Spleen (tissue), 11 donors: ENCODE results near the gene BID. TPM values are rescaled to one million over a fixed set of nuclear protein-coding genes. Genes with fewer than 3 reads are reported as not detected.

ENCODE experiments used
- DNase-seq: peaks from one replicate; pipeline ENCODE4 v3.0.0-alpha.2; 2020
- H3K27ac ChIP-seq, 8 donors: fragments of 200-600 bp; sonication (generic) in 7 of 8; 1 replicate in 4 of 8; 2 replicates in 4 of 8; pipeline versions ENCODE4 v1.5.0 to v1.8.0; 2016 to 2021; ENCODE audit warnings: inconsistent platforms in 4 of 8, mild to moderate bottlenecking in 4 of 8, moderate library complexity in 1 of 8
- H3K27me3 ChIP-seq, 7 donors: fragments of 200-600 bp; sonication (generic) in 6 of 7; replicated peaks in 1 of 7; 1 replicate in 4 of 7; 2 replicates in 3 of 7; pipeline versions ENCODE4 v1.5.0 to v1.8.0; 2016 to 2021; ENCODE audit warnings: inconsistent platforms in 3 of 7, mild to moderate bottlenecking in 1 of 7
- H3K36me3 ChIP-seq, 6 donors: fragments of 200-600 bp; sonication (generic) in 5 of 6; 1 replicate in 4 of 6; 2 replicates in 2 of 6; pipeline versions ENCODE4 v1.5.0 to v1.8.0; 2016 to 2021; ENCODE audit warnings: inconsistent platforms in 2 of 6
- H3K4me1 ChIP-seq, 6 donors: fragments of 200-600 bp; sonication (generic) in 5 of 6; 1 replicate in 3 of 6; 2 replicates in 3 of 6; pipeline versions ENCODE4 v1.5.0 to v1.8.0; 2016 to 2021; ENCODE audit warnings: inconsistent platforms in 3 of 6
- H3K4me3 ChIP-seq, 8 donors: fragments of 200-600 bp; sonication (generic) in 7 of 8; 1 replicate in 4 of 8; 2 replicates in 4 of 8; pipeline versions ENCODE4 v1.5.0 to v1.8.0; 2016 to 2021; ENCODE audit warnings: inconsistent platforms in 4 of 8, mild to moderate bottlenecking in 4 of 8, moderate library complexity in 2 of 8
- H3K9me3 ChIP-seq, 8 donors: fragments of 200-600 bp; sonication (generic) in 7 of 8; 1 replicate in 4 of 8; 2 replicates in 4 of 8; pipeline versions ENCODE4 v1.5.0 to v1.8.0; 2016 to 2021; ENCODE audit warnings: inconsistent platforms in 4 of 8
- CTCF ChIP-seq, 11 experiments: fragments of 200-600 bp in 7 of 11; fragments of 450-650 bp in 4 of 11; sonication (generic) in 4 of 11; IDR thresholded peaks in 8 of 11; conservative IDR thresholded peaks in 3 of 11; 1 replicate in 7 of 11; 2 replicates in 4 of 11; pipeline versions ENCODE4 v1.4.0 to v1.8.0; 2016 to 2021; ENCODE audit warnings: antibody characterized with exemption in 11 of 11, inconsistent platforms in 4 of 11, mild to moderate bottlenecking in 1 of 11
- POLR2A ChIP-seq, 3 donors: fragments of 450-650 bp; IDR thresholded peaks; one replicate each; pipeline ENCODE4 v1.5.1; 2017; ENCODE audit warnings: antibody characterized with exemption in 3 of 3, mild to moderate bottlenecking in 1 of 3
- POLR2AphosphoS5 ChIP-seq, 3 donors: sonication (generic); formaldehyde crosslinking; IDR thresholded peaks; one replicate each; pipeline ENCODE4 v1.5.1; 2017; ENCODE audit warnings: antibody characterized with exemption in 3 of 3
- WGBS, 5 donors: extraction: QIAGEN DNeasy Blood & Tissue Kit in 3 of 5; methylation state at CpG; one replicate each; pipeline versions ENCODE4 v1.1.5 to v1.1.7; 2013 to 2018; 5-methylcytosine and 5-hydroxymethylcytosine counted together
- intact Hi-C: fragments of 100-400 bp; cut with DNase I; formaldehyde crosslinking; loops from one replicate; pipeline ENCODE4 v1.15.0; 2023; ENCODE audit warnings: low total_unique reads
- polyA plus RNA-seq, 3 donors: library from polyadenylated mRNA; stranded (reverse); fragments of 200-250 nt; gene quantifications; one replicate each; pipeline ENCODE4 v1.2.1, GENCODE V29; 2013
- total RNA-seq, 7 donors: library from RNA; depleted of rRNA in 3 of 7; stranded (reverse); fragments of >200 nt in 3 of 7; fragmentation: NEBNext Ultra II Directional in 4 of 7; extraction: Animal tissue kit (Norgen Biotek cat#: 25700) in 4 of 7; gene quantifications; one replicate each; pipeline versions ENCODE4 v1.1.0 to v1.2.1, GENCODE V29; 2016 to 2021
- donor health status: healthy with polysubstance abuse.
- donor health status: DM: no; HTN: no; CAD: no; lungs with moderate emphysema.
- donor health status: DM: no; HTN: no; CAD: no.
- donor health status: Bipolar disorder and iron deficiency.
- donor health status: healthy.
- donor health status: DM: no; HTN: no; CAD: no.
- donor health status: DM: yes; HTN: yes; CAD: no.

The BID gene
- total and polyA plus RNA-seq, 10 donors = 37.7 to 73.4 (median 49.3) TPM

- Histone ChIP-seq H3K4me1 (peaks cover 4 to 67% (median 54%) of the 10 kb centered on the region in 6 donors), H3K36me3 (peaks cover 0 to 46% (median under 1%) of the 10 kb centered on the region in 6 donors), H3K27ac (peak overlapping the region in 5 of 8 donors; percentile 29 to 75 (median 69)), H3K9me3 (no peaks in the 10 kb centered on the region), H3K27me3 (no peaks in the 10 kb centered on the region), H3K4me3 (no peak overlapping the region)
- DNase-seq = no peak
- intact Hi-C loops = loop anchor here (10.0 kb wide), 1 partner anchor 52 kb away; no protein-coding TSS in a partner anchor
- WGBS, 5 donors = 87 to 94% (median 92%) methylated on average over 5 of the region's 5 CpGs
- TF ChIP-seq CTCF (IDR thresholded peaks at IDR 0.05 in 8 of 11, conservative IDR thresholded peaks at IDR 0.05 in 3 of 11) (no peak), POLR2A (IDR thresholded peaks at IDR 0.05) (no peak), POLR2AphosphoS5 (IDR thresholded peaks at IDR 0.05) (no peak)
Measured at GRCh38 chr22:17796695-17797094, 22.4 kb upstream of the BID start.

- DNase-seq = no peak
- intact Hi-C loops = loop anchor here (10.0 kb wide), 1 partner anchor 51 kb away; no protein-coding TSS in a partner anchor
- H3K27me3 ChIP-seq = no peaks in the 10 kb centered on the region
- TF ChIP-seq POLR2AphosphoS5 (IDR thresholded peaks at IDR 0.05) (peak in 2 of 3 donors; percentile 32 to 44), POLR2A (IDR thresholded peaks at IDR 0.05) (no peak), CTCF (IDR thresholded peaks at IDR 0.05 in 8 of 11, conservative IDR thresholded peaks at IDR 0.05 in 3 of 11) (no peak)
- H3K4me3 ChIP-seq = no peak overlapping the region
- peak overlapping the region in 6 of 8 donors; percentile 10 to 75 (median 64) for H3K27ac ChIP-seq
- H3K9me3 ChIP-seq = no peaks in the 10 kb centered on the region
- H3K36me3 ChIP-seq = peaks cover 0 to 54% (median 6%) of the 10 kb centered on the region in 6 donors
- H3K4me1 ChIP-seq = peaks cover 4 to 67% (median 54%) of the 10 kb centered on the region in 6 donors
- WGBS, 5 donors = 74 to 84% (median 77%) methylated on average over 31 to 32 of the region's 32 CpGs
Measured at GRCh38 chr22:17795661-17796548, 21.6 kb upstream of the BID start.

GRCh38 chr22:17794726-17795542 is 20.7 kb upstream of the BID start:
- no peak overlapping the region for H3K4me3 ChIP-seq
- DNase-seq = no peak
- peaks cover 0 to 64% (median 16%) of the 10 kb centered on the region in 6 donors for H3K36me3 ChIP-seq
- WGBS, 5 donors = 81 to 87% (median 84%) methylated on average over 25 of the region's 25 CpGs
- no peaks in the 10 kb centered on the region for H3K27me3 ChIP-seq
- peak overlapping the region in 3 of 8 donors; percentile 60 to 75 (median 69) for H3K27ac ChIP-seq
- no peaks in the 10 kb centered on the region for H3K9me3 ChIP-seq
- intact Hi-C loops = loop anchor here (10.0 kb wide), 1 partner anchor 50 kb away; no protein-coding TSS in a partner anchor
- TF ChIP-seq POLR2AphosphoS5 (IDR thresholded peaks at IDR 0.05) = no peak
- TF ChIP-seq POLR2A (IDR thresholded peaks at IDR 0.05) = no peak
- TF ChIP-seq CTCF (IDR thresholded peaks at IDR 0.05 in 8 of 11, conservative IDR thresholded peaks at IDR 0.05 in 3 of 11) = no peak
- peaks cover 4 to 58% (median 45%) of the 10 kb centered on the region in 6 donors for H3K4me1 ChIP-seq
